HUDEP-2 (cell line): Measurements from ENCODE around the gene GGT5.

ENCODE experiments used
- DNase-seq, 76 experiments: peaks; one replicate each; lab custom pipeline; 2025; ENCODE audit not compliant: unreplicated experiment in 76 of 76; lab: John Stamatoyannopoulos, UW

Gene GGT5

GRCh38 chr22:24171822-24172221 lies 73.1 kb downstream of the GGT5 start:
- no peak for DNase-seq

DNA sequence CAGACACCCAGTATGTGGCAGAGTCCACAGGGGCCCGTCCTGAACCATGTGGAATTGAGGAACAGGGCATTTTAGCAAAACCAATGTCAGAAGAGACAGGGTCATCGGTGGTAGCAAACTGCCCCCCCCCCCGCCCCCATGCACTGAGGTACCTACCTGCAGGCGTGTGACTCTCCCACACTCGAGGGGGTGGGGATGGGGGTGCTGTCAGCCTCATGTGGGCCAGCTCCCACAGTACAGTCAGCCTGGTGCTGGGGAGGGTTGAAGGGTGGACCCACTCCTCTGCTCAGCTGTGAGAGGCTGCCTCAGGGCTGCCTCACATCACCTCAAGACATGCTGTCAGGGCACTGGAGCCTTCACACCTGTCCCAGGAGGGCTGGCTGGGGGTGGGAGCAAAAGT lies 74.2 kb downstream of the GGT5 start:
- no peak for DNase-seq

- no peak for DNase-seq
Measured at GRCh38 chr22:24170188-24170587, 74.7 kb downstream of the GGT5 start.
